NB4 (cell line): ENCODE data around the gene SLC28A3.

ENCODE experiments used
- CTCF ChIP-seq: IDR thresholded peaks from one replicate; pipeline ENCODE4 v1.5.1; 2012; ENCODE audit warnings: low read depth, low read length
- MAX ChIP-seq: IDR thresholded peaks from 2 replicates; pipeline ENCODE4 v1.6.1; 2011; ENCODE audit warnings: low read depth, low read length

DNA sequence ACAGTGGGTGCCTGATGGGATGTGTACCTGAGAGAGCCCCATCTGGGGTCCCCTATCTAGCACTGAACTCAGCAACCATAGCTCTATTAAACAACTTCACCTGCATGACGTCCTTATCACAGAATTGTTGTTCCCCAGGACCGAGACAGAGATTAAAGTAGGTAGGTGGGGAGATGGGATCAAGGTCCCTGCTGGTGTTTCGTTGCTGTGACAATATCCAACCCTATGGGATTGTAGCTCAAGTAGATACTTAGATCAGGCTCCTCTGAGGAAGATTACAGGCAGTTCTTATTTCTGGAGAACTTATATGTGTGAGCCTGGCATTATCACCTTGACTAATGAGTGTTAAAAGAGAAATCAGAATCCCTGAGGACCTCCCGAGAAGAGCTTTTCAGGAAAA, 84.9 kb downstream of the SLC28A3 start:
- no peak for TF ChIP-seq CTCF
- TF ChIP-seq MAX, result no peak
